ENCODE measurements around the gene ZFR2.

DNA sequence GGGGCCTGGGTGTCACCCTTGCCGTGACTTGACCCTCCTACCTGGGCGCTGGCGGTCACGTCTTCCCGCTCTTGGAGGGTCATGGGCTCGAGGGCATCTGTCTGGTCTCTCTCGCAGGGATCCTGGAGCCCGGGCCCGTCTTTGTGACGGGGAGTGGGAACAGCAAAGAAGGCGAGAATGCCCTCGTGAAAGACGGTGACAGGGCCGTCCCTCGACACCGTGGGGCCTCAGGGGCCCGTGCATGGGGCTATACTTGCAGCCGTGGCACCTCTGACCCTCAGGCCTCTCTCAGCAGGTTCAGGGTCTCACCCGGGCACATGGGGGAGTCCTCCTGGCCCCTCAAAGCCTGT lies 61.7 kb downstream of the ZFR2 start:
- TF ChIP-seq, protein P1, sequence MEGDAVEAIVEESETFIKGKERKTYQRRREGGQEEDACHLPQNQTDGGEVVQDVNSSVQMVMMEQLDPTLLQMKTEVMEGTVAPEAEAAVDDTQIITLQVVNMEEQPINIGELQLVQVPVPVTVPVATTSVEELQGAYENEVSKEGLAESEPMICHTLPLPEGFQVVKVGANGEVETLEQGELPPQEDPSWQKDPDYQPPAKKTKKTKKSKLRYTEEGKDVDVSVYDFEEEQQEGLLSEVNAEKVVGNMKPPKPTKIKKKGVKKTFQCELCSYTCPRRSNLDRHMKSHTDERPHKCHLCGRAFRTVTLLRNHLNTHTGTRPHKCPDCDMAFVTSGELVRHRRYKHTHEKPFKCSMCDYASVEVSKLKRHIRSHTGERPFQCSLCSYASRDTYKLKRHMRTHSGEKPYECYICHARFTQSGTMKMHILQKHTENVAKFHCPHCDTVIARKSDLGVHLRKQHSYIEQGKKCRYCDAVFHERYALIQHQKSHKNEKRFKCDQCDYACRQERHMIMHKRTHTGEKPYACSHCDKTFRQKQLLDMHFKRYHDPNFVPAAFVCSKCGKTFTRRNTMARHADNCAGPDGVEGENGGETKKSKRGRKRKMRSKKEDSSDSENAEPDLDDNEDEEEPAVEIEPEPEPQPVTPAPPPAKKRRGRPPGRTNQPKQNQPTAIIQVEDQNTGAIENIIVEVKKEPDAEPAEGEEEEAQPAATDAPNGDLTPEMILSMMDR (IDR thresholded peaks at IDR 0.05; ENCODE audit: low read length) = no peak
- no peak for TF ChIP-seq EZH2 (IDR thresholded peaks at IDR 0.05; ENCODE audit: borderline replicate concordance, low read length)

Measured in OCI-LY1 (cell line).